Effector memory CD8-positive, alpha-beta T cell (primary cell): ENCODE measurements around the gene TCERG1.
A peak's percentile ranks its signal among the peaks of the same experiment; 100 is the strongest.

Source experiments
- ATAC-seq: fragments of 150-1000 bp; cut with Tn5 transposase; replicated peaks from 2 replicates; pipeline ENCODE4 v1.10.0; 2021; ENCODE audit warnings: mild to moderate bottlenecking, moderate library complexity
- DNase-seq, 3 experiments: peaks; one replicate each; pipeline ENCODE4 v3.0.0; 2021
- H3K27ac Mint-ChIP-seq, 2 donors: one replicate each; pipeline ENCODE4 v1.8.0; 2022; ENCODE audit warnings: mild to moderate bottlenecking in 2 of 2, mixed read lengths in 2 of 2, moderate library complexity in 2 of 2
- H3K27me3 Mint-ChIP-seq, 2 donors: one replicate each; pipeline ENCODE4 v1.8.0; 2022; ENCODE audit warnings: mixed read lengths in 2 of 2
- H3K36me3 Mint-ChIP-seq: one replicate; pipeline ENCODE4 v1.8.0; 2022; ENCODE audit warnings: mild to moderate bottlenecking, moderate library complexity, mixed read lengths; ENCODE audit not compliant: insufficient read depth
- H3K4me1 Mint-ChIP-seq, 2 donors: one replicate each; pipeline ENCODE4 v1.8.0; 2022; ENCODE audit warnings: low read depth in 2 of 2, mixed read lengths in 2 of 2
- H3K4me3 Mint-ChIP-seq, 2 donors: one replicate each; pipeline ENCODE4 v1.8.0; 2022; ENCODE audit warnings: mild to moderate bottlenecking in 2 of 2, mixed read lengths in 2 of 2, moderate library complexity in 2 of 2
- H3K9me3 Mint-ChIP-seq, 2 donors: one replicate each; pipeline ENCODE4 v1.8.0; 2022; ENCODE audit warnings: mixed read lengths in 2 of 2

TCERG1 gene

DNA sequence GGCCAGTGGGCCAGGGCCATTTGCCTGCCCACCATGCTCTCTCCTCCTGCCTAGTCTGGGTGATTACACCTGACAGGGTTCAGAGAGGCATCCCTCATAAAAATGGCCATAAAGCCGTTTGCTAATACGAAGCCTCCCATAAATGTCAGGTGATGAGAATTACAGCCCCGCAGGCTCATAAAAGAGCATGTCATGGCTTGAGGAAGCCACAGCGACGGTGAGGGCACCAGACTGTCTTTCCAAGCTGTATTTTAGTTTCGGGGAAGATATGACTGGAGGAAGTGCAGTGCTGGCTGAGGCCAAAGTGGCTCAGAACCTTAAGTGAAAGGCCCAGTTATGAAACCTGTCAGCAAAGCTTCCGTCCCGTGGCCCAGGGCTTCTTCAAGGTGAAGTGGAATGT lies 18.5 kb upstream of the TCERG1 start:
- ATAC-seq (no peak), DNase-seq (no peak)
- Mint-ChIP-seq H3K4me3 (no peak overlapping the region), H3K36me3 (no peaks in the 10 kb centered on the region), H3K9me3 (no peaks in the 10 kb centered on the region), H3K27ac (no peak overlapping the region), H3K27me3 (peaks cover 30 to 53% of the 10 kb centered on the region in 2 donors), H3K4me1 (peaks cover 3 to 6% of the 10 kb centered on the region in 2 donors)

DNA sequence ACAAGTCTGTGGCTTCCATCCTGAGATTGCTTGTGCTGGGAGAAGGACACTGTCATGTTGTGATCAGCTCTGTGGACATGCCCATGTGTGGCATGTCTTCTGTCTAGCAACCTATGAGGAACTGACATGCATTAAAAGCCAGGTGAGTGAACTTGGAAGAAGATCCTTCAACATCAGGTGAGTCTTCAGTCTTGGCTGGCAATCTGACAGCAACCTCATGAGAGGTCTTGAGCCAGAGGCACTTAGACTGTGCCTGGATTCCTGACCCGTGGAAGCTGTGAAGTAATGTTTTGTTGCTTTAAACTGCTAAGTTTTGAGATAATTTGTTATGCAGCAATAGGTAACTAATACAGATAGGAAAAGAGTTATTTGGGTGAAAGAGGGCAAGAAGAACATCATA lies 6.8 kb upstream of the TCERG1 start:
- Mint-ChIP-seq H3K9me3 (no peaks in the 10 kb centered on the region), H3K36me3 (no peaks in the 10 kb centered on the region), H3K4me1 (no peaks in the 10 kb centered on the region), H3K4me3 (no peak overlapping the region), H3K27ac (no peak overlapping the region), H3K27me3 (peaks cover 12 to 36% of the 10 kb centered on the region in 2 donors)
- ATAC-seq, result no peak
- DNase-seq, result no peak

DNA sequence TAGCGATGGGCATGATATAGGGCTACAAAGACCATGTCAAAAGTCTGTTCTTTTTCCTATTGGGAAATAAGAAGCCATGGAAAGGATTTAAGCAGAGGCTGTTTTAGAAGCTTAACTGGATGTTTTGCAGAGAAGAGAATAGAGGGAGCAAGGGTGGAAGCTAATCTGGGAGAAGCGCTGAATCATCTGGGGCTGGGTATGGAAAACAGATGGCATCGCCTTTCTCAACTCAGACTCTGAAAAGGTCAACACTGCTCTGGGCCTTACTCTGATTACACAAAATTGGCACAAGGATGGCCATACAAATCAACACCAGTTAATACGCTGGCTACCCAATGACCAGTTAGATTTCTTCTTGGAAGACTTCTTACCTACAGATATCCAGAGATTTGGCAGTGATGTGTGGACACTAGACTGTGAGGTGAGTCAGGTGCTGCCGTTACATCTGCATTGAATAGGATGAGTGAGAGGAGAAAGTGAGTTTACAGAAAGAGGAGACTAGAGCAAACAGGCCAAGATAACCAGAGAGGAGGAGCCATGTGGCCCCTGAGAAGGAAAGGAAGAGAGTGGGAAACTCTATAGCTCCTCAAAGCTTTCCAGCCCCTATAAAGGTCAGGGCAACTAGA lies 6.2 kb upstream of the TCERG1 start:
- H3K36me3 Mint-ChIP-seq, result no peaks in the 10 kb centered on the region
- H3K27ac Mint-ChIP-seq, result no peak overlapping the region
- no peak overlapping the region for H3K4me3 Mint-ChIP-seq
- no peaks in the 10 kb centered on the region for H3K4me1 Mint-ChIP-seq
- no peaks in the 10 kb centered on the region for H3K9me3 Mint-ChIP-seq
- DNase-seq, result no peak
- H3K27me3 Mint-ChIP-seq, result peaks cover 12 to 36% of the 10 kb centered on the region in 2 donors
- no peak for ATAC-seq

DNA sequence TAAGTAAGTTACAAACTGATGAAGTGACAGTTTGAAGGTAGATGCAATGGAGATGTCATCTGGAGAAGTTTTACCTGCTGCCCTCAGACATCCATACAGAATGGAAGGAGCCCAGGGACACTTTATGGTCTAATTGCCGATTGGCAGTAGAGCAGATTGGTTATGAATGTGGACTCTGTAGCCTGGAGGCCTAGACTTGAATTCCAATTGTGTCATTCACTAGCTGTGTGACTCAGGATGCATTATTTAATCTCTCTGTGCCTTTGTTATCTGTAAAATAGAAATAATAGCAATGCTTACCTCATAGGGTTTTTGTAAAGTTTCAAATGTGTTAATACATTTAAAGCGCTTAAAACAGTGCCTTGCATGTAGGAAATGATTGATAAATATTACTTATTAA lies 5.2 kb upstream of the TCERG1 start:
- Mint-ChIP-seq H3K9me3 (no peaks in the 10 kb centered on the region), H3K4me1 (no peaks in the 10 kb centered on the region), H3K36me3 (peaks cover 1% of the 10 kb centered on the region), H3K27ac (no peak overlapping the region), H3K27me3 (peaks cover 12 to 31% of the 10 kb centered on the region in 2 donors), H3K4me3 (no peak overlapping the region)
- DNase-seq (no peak), ATAC-seq (no peak)

DNA sequence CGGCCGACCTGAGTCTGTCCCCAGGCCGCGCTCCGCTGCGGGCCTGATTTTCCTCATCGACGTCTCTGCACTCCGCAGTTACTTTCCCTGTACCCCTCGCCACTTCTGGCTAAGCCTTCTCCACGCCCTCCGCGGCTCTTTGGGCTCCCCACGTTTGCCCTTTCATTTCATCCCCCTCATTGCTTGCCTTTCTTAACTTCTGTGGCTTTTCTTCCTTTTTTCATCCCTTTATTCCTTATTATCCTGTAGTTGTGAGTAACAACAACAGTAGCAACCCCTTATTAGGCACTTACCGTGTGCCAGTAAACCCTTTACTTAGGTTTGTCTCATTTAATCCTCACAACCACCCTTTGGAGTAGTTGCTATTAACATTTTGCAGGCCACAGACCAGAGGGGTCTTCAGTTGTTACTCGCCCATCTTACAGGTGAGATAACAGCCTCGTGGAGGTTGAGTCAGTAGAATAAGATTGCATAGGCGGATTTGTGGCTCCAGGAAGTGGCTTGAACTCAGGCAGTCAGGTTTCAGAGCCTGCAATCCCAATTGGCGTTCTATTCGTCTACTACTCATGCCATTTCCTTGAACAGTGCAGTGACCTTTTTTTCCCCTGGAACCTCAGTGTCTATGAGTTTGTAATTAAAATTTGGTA lies 724 bp downstream of the TCERG1 start:
- no peak for DNase-seq
- Mint-ChIP-seq H3K27ac (peak overlapping the region; percentile 96 to 98), H3K27me3 (no peaks in the 10 kb centered on the region), H3K36me3 (peaks cover 12% of the 10 kb centered on the region), H3K4me3 (peak overlapping the region; percentile 92 to 97), H3K4me1 (peaks cover 29 to 43% of the 10 kb centered on the region in 2 donors), H3K9me3 (no peaks in the 10 kb centered on the region)
- peak; percentile 23 for ATAC-seq

DNA sequence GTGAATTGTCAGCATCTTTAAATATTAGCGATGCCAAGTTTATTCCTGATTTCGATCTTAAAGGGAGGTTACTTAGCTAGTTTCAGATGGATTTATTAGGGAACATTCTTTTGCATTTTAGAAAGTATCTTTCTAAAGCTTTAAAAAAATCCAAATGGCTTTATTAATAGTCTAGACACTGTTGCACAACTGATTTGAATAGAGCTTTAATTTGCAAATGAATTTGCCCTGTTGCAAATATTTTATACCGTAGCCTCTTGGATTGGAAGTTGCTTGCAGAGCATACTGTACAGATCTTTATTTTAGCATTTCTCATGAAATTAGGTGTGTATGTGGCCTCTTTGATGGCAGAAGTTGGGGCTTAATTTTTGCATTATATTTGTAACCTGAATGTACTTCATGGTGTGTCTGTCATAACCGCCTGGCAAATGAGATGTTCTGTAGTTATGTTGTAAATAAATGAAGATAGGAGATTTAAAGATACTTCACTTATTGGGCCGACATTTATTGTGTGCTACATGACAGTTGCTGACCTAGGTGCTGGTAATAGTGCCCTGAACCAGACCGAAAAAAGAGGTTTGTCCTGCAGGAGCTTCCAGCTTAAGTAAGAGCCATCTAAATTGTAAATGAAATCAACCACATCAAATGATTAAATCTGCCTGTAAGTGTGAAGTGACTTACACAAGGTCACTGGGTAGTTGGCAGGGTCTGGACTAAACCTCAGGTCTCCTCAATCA lies 1.8 kb downstream of the TCERG1 start:
- peak overlapping the region in 1 of 2 donors; percentile 98 for H3K27ac Mint-ChIP-seq

DNA sequence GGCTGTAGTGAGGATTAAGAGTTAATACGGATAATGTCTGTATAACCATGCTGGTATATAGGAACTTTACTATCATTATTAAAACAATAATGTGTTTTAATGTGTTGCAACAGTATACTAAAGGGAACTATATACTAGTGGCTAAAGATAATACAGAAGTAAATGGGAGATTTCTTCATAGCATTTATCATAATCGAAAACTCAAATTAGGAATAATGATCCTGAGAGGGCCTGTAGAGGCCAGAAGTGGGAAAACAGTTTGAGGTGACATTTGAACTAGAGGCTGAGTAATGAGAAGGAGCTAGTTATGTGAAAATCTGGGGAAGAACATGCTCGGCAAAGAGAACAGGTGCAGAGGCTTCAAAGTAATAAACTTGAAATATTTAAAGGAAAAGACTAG lies 2.9 kb downstream of the TCERG1 start:
- H3K4me1 Mint-ChIP-seq, result peaks cover 30 to 53% of the 10 kb centered on the region in 2 donors
- ATAC-seq (no peak), DNase-seq (no peak)
- H3K9me3 Mint-ChIP-seq, result no peaks in the 10 kb centered on the region
- H3K27me3 Mint-ChIP-seq, result no peaks in the 10 kb centered on the region
- H3K4me3 Mint-ChIP-seq, result no peak overlapping the region
- peak overlapping the region in 1 of 2 donors; percentile 19 for H3K27ac Mint-ChIP-seq
- H3K36me3 Mint-ChIP-seq, result peaks cover 27% of the 10 kb centered on the region

More for the DNA sequence above, 1.8 kb downstream of the TCERG1 start:
- H3K36me3 Mint-ChIP-seq, result peaks cover 16% of the 10 kb centered on the region
- peak overlapping the region; percentile 92 to 97 for H3K4me3 Mint-ChIP-seq
- no peaks in the 10 kb centered on the region for H3K9me3 Mint-ChIP-seq
- no peaks in the 10 kb centered on the region for H3K27me3 Mint-ChIP-seq
- ATAC-seq, result no peak
- H3K4me1 Mint-ChIP-seq, result peaks cover 30 to 53% of the 10 kb centered on the region in 2 donors
- no peak for DNase-seq

DNA sequence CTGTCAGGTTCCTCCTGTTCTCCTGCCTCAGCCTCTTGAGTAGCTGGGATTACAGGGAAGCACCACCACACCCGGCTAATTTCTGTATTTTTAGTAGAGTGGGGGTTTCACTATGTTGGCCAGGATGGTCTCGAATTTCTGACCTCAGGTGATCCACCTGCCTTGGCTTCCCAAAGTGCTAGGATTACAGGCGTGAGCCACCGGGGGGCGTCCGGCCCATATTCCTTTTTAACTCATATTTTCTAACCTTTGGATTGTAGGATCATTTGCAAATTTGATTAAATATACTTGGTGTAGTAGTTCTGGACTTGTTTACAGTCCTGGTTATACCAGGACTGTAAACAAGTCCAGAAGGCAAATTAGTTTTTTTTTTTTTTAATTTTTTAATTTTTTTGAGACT lies 4.3 kb downstream of the TCERG1 start:
- H3K9me3 Mint-ChIP-seq, result no peaks in the 10 kb centered on the region
- no peak overlapping the region for H3K4me3 Mint-ChIP-seq
- DNase-seq (no peak), ATAC-seq (no peak)
- H3K27me3 Mint-ChIP-seq, result no peaks in the 10 kb centered on the region
- H3K36me3 Mint-ChIP-seq, result peaks cover 41% of the 10 kb centered on the region
- H3K27ac Mint-ChIP-seq, result no peak overlapping the region
- peaks cover 30 to 53% of the 10 kb centered on the region in 2 donors for H3K4me1 Mint-ChIP-seq

DNA sequence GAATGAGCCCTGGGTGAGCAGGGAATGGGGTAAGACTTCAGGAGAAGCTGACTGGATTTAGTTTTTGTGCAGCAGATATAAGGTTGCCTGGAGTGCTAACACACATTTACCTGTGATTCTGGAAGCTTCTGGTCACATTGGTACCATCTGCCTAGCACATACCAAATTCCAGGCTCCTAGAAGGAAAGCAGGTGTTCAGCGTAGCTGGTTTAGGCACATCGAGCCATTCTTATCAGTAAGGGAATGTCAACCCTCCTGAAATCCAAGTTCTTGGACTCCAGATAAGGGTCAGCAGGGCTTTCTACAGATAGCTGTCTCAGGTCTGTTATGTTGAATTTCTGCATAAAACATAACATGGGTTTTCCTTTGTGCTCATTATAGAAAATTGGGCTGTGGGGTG lies 10.3 kb downstream of the TCERG1 start:
- peaks cover 83% of the 10 kb centered on the region for H3K36me3 Mint-ChIP-seq
- no peak overlapping the region for H3K4me3 Mint-ChIP-seq
- no peak overlapping the region for H3K27ac Mint-ChIP-seq
- ATAC-seq, result no peak
- H3K27me3 Mint-ChIP-seq, result no peaks in the 10 kb centered on the region
- H3K4me1 Mint-ChIP-seq, result peaks cover 10 to 18% of the 10 kb centered on the region in 2 donors
- no peak for DNase-seq
- no peaks in the 10 kb centered on the region for H3K9me3 Mint-ChIP-seq

DNA sequence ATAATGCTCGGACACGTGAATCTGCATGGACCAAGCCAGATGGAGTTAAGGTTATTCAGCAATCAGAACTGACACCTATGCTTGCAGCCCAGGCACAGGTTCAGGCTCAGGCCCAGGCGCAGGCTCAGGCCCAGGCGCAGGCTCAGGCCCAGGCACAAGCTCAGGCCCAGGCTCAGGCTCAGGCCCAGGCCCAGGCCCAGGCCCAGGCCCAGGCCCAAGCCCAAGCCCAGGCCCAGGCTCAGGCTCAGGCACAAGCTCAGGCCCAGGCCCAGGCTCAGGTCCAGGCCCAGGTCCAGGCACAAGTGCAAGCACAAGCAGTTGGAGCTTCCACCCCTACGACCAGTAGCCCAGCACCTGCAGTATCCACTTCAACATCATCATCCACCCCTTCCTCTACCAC lies 11.8 kb downstream of the TCERG1 start:
- Mint-ChIP-seq H3K9me3 (no peaks in the 10 kb centered on the region), H3K27ac (no peak overlapping the region), H3K4me1 (peaks cover 5 to 13% of the 10 kb centered on the region in 2 donors), H3K36me3 (peaks cover 88% of the 10 kb centered on the region), H3K27me3 (no peaks in the 10 kb centered on the region), H3K4me3 (no peak overlapping the region)
- ATAC-seq (no peak), DNase-seq (no peak)

DNA sequence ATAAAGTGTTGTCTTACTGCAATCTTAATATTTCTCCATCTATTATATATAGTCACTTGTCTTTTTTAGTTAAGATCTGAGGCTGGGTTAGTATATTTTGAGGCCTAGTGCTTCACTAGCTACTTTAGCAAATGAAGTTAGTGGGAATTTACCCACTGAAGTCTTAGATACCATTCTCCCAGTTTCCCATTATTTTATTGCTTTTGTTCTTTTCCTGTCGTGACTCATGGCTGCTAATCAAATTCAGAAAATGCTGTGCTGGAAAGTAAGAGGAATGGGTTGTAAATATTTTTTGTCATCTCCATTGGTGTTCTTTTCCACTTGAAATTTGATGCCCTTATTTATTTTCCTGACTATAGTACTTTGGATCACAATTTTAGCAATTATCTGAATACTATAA lies 14.2 kb downstream of the TCERG1 start:
- Mint-ChIP-seq H3K27ac (no peak overlapping the region), H3K4me1 (peaks cover 9 to 22% of the 10 kb centered on the region in 2 donors), H3K4me3 (no peak overlapping the region), H3K27me3 (no peaks in the 10 kb centered on the region), H3K9me3 (no peaks in the 10 kb centered on the region), H3K36me3 (peaks cover 78% of the 10 kb centered on the region)
- ATAC-seq (no peak), DNase-seq (no peak)

DNA sequence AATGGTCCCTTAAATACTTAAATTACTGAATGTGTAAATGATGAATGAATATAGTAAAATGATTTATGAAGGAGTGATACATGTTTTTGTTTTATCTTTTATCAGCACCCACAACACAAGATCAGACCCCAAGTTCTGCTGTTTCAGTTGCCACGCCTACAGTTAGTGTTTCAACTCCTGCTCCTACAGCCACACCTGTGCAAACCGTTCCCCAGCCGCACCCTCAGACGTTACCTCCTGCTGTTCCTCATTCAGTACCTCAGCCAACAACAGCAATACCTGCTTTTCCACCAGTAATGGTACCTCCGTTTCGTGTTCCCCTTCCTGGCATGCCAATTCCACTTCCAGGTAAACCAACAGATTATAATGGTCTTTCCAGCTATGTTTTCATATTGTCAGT lies 16.3 kb downstream of the TCERG1 start:
- H3K4me3 Mint-ChIP-seq, result no peak overlapping the region
- H3K27me3 Mint-ChIP-seq, result no peaks in the 10 kb centered on the region
- no peak for DNase-seq
- peaks cover 62% of the 10 kb centered on the region for H3K36me3 Mint-ChIP-seq
- no peak overlapping the region for H3K27ac Mint-ChIP-seq
- ATAC-seq, result no peak
- H3K4me1 Mint-ChIP-seq, result peaks cover 11 to 22% of the 10 kb centered on the region in 2 donors
- no peaks in the 10 kb centered on the region for H3K9me3 Mint-ChIP-seq

DNA sequence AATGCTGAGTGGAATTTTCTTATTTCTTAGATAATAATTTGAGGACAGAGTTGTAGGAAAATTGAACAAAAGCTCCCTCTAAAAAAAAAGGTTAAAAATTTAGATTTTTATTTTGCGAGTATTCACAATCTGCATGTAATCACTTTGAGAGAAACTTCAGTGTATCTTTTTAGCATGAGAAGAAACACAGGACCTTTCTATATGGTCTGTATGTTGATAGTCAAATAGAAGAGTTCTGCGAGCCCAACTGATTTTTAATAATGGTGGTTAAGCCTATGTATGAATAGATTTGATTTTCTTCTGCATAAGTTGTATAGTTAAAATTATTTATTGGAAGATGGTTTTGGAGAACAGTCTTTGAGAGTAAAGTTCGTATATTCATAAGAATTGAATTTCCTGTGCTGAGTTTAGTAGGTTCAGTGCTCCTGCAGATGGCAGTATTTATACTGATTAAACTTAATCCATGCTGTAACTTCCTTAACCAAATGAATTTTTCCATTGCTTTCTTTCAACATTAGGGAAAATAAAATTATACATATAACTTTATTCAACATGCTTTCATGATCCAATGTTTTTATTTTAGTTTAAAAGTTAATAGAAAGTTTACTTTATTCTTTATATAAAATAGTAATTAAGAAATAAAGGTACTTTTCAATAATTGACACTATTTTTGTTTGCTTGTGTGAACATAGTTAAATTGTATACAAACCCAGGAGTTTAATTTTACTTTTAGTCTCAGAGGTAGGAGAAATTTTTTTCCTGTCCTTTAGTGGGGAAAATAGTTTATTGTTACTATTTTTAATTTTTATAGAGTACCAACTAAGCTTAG lies 19.6 kb downstream of the TCERG1 start:
- H3K27ac Mint-ChIP-seq, result no peak overlapping the region
- no peaks in the 10 kb centered on the region for H3K27me3 Mint-ChIP-seq
- DNase-seq (no peak), ATAC-seq (no peak)
- H3K36me3 Mint-ChIP-seq, result peaks cover 58% of the 10 kb centered on the region
- no peaks in the 10 kb centered on the region for H3K9me3 Mint-ChIP-seq
- H3K4me3 Mint-ChIP-seq, result no peak overlapping the region
- H3K4me1 Mint-ChIP-seq, result peaks cover 6 to 22% of the 10 kb centered on the region in 2 donors
